Prostate gland (tissue), 2 donors: ENCODE results near the gene NCAM2. TPM values are rescaled to one million over a fixed set of nuclear protein-coding genes. Genes with fewer than 3 reads are reported as not detected.

Experiments used
- DNase-seq: peaks from one replicate; pipeline ENCODE4 v3.0.0-alpha.2; 2019; ENCODE audit warnings: low spot score
- H3K27ac ChIP-seq, 2 donors: fragments of 200-600 bp; sonication (generic); 2 replicates each; pipeline ENCODE4 v1.5.1; 2017 to 2019
- H3K27me3 ChIP-seq: fragments of 200-600 bp; sonication (generic); replicated peaks from 2 replicates; pipeline ENCODE4 v1.5.1; 2019; ENCODE audit not compliant: insufficient read depth
- H3K36me3 ChIP-seq, 2 donors: fragments of 200-600 bp; sonication (generic); 1 replicate in 1 of 2; 2 replicates in 1 of 2; pipeline versions ENCODE4 v1.5.1 to v1.8.1; 2017 to 2019
- H3K4me1 ChIP-seq: fragments of 200-600 bp; sonication (generic); replicated peaks from 2 replicates; pipeline ENCODE4 v1.5.1; 2019
- H3K4me3 ChIP-seq, 2 donors: fragments of 200-600 bp; sonication (generic); 2 replicates each; pipeline ENCODE4 v1.5.1; 2017 to 2019
- H3K9me3 ChIP-seq: fragments of 200-600 bp; sonication (generic); 2 replicates; pipeline ENCODE4 v1.5.1; 2017
- CTCF ChIP-seq, 4 experiments: fragments of 200-600 bp in 2 of 4; fragments of 450-650 bp in 2 of 4; sonication (generic) in 2 of 4; IDR thresholded peaks; 1 replicate in 3 of 4; 2 replicates in 1 of 4; pipeline ENCODE4 v1.5.1; 2016 to 2019; ENCODE audit warnings: antibody characterized with exemption in 4 of 4, mild to moderate bottlenecking in 2 of 4, moderate library complexity in 2 of 4
- POLR2A ChIP-seq: fragments of 450-650 bp; IDR thresholded peaks from one replicate; pipeline ENCODE4 v1.6.1; 2016; ENCODE audit warnings: antibody characterized with exemption, mild to moderate bottlenecking
- POLR2AphosphoS5 ChIP-seq: sonication (generic); formaldehyde crosslinking; IDR thresholded peaks from one replicate; pipeline ENCODE4 v1.6.1; 2017; ENCODE audit warnings: antibody characterized with exemption
- WGBS: methylation state at CpG from one replicate; pipeline ENCODE4 v1.1.5; 2018; 5-methylcytosine and 5-hydroxymethylcytosine counted together
- intact Hi-C: fragments of 100-400 bp; cut with DNase I; formaldehyde crosslinking; loops from one replicate; pipeline ENCODE4 v1.14.2; 2022
- total RNA-seq, 2 donors: library from RNA; depleted of rRNA; stranded (reverse); fragments of >200 nt; gene quantifications; one replicate each; pipeline ENCODE4 v1.1.0, GENCODE V29; 2016

The NCAM2 gene
- total RNA-seq, 2 donors from 2014 or later = 1.1 to 21.9 TPM

DNA sequence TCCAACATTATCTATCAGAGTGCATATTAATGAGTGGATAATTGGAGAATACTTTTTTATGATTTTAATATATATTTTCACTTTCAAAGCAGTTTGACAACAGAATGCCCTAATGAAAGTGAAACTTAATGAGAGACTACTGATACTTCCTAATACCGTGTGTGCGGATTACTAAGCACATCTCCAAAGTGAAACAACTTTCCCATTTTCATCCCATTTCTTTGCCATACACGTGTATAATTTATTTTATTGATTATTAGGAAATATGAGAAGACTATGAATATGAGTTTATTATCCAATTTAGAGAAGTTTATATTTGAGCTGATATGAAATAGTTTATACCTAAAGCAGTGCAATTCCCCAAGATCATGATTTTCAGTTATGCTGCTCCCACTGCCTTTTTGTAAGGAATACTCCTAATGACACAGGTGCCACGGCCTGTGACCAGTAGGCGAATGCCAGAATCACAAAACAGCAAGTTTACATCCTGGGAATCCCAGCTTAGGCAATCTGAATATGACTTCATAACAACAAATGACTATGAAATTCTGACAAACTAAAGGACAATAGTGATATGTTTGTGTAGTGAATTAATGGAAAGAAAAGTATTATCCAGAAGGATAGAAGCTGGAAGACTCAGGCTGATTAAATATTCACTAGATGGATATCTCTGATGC lies 202.9 kb downstream of the NCAM2 start:
- 61% methylated on average over 5 of the region's 5 CpGs for WGBS
- Histone ChIP-seq H3K27ac (no peak overlapping the region), H3K4me3 (no peak overlapping the region)

DNA sequence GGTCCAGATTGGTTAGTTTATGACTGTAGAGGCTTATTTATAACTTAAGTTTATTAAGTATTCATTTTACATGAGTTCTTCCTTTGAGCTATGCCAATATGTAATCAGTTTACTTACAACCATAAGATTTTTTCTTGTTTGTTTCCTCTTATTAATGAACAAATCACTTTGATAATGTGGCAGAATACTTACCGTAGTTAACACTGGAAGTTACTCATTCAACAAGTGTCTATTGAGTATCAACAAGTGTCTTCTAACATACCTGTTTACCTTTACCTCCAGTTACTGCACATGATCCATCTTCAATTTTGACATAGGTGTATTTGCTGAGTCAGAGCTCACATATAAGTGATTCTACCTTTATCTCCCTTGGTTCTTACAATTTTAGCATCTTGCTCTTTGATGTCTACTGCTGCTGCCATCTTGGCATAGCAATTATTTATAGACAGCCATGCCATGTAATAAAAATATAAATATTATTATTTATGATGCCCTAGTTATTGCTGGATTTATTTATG lies 205.7 kb downstream of the NCAM2 start:
- WGBS = 89% methylated on average over 1 of the region's 1 CpG
- Histone ChIP-seq H3K27ac (no peak overlapping the region), H3K27me3 (no peaks in the 10 kb centered on the region), H3K4me1 (no peaks in the 10 kb centered on the region), H3K4me3 (no peak overlapping the region), H3K9me3 (no peaks in the 10 kb centered on the region), H3K36me3 (no peaks in the 10 kb centered on the region)
- DNase-seq = no peak
- no peak for TF ChIP-seq POLR2A
- no peak for TF ChIP-seq POLR2AphosphoS5
- no peak for TF ChIP-seq CTCF (IDR thresholded peaks at IDR 0.05)
- intact Hi-C loops = no loop called here

More for the DNA sequence above, 202.9 kb downstream of the NCAM2 start:
- TF ChIP-seq POLR2A (no peak), POLR2AphosphoS5 (no peak), CTCF (IDR thresholded peaks at IDR 0.05) (no peak)
- H3K27me3 ChIP-seq = no peaks in the 10 kb centered on the region
- H3K36me3 ChIP-seq = no peaks in the 10 kb centered on the region
- no peak for DNase-seq
- intact Hi-C loops = no loop called here
- no peaks in the 10 kb centered on the region for H3K9me3 ChIP-seq
- H3K4me1 ChIP-seq = no peaks in the 10 kb centered on the region

DNA sequence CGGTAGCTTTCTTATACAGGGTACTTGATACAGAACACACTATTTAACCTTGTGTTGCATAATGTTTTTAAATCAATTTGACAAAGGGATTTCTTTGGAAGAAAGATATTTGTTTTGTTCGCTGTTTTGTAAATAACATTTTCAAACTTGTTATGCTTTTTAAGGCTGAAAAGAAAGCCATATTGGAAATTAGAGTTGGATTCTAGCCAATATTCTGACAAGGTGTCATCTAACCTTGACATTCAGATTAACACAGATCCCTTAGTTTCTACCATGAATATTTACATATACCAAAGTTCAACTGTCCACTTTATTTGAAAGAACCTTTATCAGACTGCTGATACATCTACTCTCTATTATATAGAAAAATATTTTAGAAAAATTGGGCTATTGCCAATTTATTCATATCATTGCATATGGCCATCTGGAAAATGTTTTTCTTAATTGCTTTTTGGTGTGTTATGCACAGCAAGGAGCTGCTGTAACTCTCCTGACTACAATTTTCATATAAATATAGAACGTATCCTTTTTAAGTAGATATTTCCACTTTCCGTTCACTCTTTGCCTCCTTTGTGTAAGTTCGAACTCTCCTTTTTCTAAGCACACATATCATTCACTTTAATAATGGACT lies 206.3 kb downstream of the NCAM2 start:
- Histone ChIP-seq H3K27me3 (no peaks in the 10 kb centered on the region), H3K9me3 (no peaks in the 10 kb centered on the region), H3K4me1 (no peaks in the 10 kb centered on the region), H3K36me3 (no peaks in the 10 kb centered on the region), H3K4me3 (no peak overlapping the region), H3K27ac (no peak overlapping the region)
- 93% methylated on average over 5 of the region's 5 CpGs for whole genome bisulfite sequencing
- no peak for DNase-seq
- TF ChIP-seq CTCF (IDR thresholded peaks at IDR 0.05) (no peak), POLR2A (no peak), POLR2AphosphoS5 (no peak)
- intact Hi-C loops = no loop called here

DNA sequence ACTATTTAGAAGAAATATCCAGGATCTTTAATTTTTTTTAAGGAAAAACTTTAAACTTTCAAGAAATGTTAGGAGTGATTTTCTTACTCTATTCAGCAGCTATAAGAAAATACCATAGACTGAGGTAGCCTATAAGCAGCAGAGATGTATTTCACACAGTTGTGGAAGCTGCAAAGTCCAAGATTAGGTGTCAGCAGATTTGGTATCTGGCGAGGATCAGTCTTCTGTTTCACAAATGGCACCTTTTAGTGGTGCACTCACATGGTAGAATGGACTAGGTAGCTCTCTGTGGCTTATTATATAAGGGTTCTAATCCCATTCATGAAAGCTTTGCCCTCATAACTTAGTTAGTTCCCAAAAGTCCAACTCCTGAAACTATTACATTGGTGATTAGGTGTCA lies 207.4 kb downstream of the NCAM2 start:
- no peak for DNase-seq
- H3K27ac ChIP-seq = no peak overlapping the region
- no peak overlapping the region for H3K4me3 ChIP-seq
- intact Hi-C loops = no loop called here
- H3K36me3 ChIP-seq = no peaks in the 10 kb centered on the region
- no peaks in the 10 kb centered on the region for H3K27me3 ChIP-seq
- 67% methylated on average over 1 of the region's 1 CpG for WGBS
- TF ChIP-seq POLR2A (no peak), CTCF (IDR thresholded peaks at IDR 0.05) (no peak), POLR2AphosphoS5 (no peak)
- H3K4me1 ChIP-seq = no peaks in the 10 kb centered on the region
- no peaks in the 10 kb centered on the region for H3K9me3 ChIP-seq

DNA sequence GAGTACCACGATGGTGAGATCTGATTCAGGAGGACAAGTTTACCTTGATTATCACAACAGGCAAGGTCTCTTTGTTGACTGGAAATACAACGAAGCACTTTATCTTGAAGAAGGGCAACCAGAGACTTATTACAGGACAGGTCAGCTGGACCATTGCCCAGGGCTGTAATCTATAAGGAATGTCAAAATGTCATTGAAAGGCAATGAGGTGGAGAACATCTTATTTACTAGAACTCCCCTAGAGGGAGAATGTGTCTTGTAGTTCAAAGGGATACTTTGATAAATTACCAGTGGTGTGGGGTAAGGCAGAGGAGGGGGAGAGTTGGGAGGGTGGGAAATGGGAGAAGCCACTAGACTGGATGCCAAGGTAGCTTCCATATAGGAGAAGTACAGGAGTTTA lies 212.3 kb downstream of the NCAM2 start:
- no peaks in the 10 kb centered on the region for H3K4me1 ChIP-seq
- no peak overlapping the region for H3K4me3 ChIP-seq
- H3K36me3 ChIP-seq = no peaks in the 10 kb centered on the region
- TF ChIP-seq POLR2AphosphoS5 (no peak), POLR2A (no peak), CTCF (IDR thresholded peaks at IDR 0.05) (no peak)
- intact Hi-C loops = no loop called here
- no peaks in the 10 kb centered on the region for H3K9me3 ChIP-seq
- H3K27ac ChIP-seq = no peak overlapping the region
- no peaks in the 10 kb centered on the region for H3K27me3 ChIP-seq
- 39% methylated on average over 2 of the region's 2 CpGs for WGBS
- no peak for DNase-seq
